Erythroblast (primary cell): ENCODE data around the gene NEURL2.

ENCODE experiments used
- GATA1 ChIP-seq: IDR thresholded peaks from 2 replicates; pipeline ENCODE4 v1.6.1; 2011; ENCODE audit warnings: low read depth, mild to moderate bottlenecking, control low read depth, low read length, moderate library complexity
- POLR2A ChIP-seq: IDR thresholded peaks from 2 replicates; pipeline ENCODE4 v1.6.1; 2011; ENCODE audit warnings: mild to moderate bottlenecking, low read length

DNA sequence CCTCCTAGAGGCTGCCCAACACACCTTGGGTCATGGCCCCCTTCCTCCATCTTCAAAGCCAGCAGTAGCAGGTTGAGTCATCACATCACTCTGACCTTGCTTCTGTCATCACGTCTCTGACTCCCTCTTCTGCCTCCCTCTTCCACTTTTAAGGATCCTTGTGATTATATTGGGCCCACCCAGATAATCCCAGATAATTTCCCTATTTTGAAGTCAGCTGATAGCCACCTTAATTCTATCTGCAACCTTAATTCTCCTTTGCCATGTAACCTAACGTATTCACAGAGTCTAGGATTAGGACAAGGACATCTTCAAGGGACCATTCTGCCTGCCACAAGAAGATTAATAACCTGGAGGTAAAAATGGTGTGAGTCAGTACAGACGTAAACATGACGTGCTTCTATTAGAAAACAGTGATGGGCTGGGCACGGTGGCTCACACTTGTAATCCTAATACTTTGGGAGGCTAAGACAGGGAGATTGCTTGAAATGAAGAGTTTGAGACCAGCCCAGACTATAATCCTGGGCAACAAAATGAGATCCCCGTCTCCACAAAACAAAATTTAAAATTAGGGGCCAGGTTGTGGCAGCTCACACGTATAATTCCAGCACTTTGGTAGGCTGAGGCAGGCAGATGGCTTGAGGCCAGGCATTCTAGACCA lies 30.3 kb downstream of the NEURL2 start:
- TF ChIP-seq POLR2A, result no peak
- TF ChIP-seq GATA1, result no peak
